Endothelial cell of umbilical vein (primary cell): ENCODE measurements around the gene LGALS7. TPM values are rescaled to one million over a fixed set of nuclear protein-coding genes. Genes with fewer than 3 reads are reported as not detected.

ENCODE experiments used
- BruUV-seq: library from RNA; stranded (reverse); fragments of 400-500 nt; replicated peaks from 2 replicates; lab custom pipeline; 2021; lab: Mats Ljungman, UMichigan
- CTCF ChIA-PET: fragments of 300-600, 350-600 bp; sonication (Branson Sonifier 250); formaldehyde crosslinking; loops from one replicate; lab custom pipeline; 2021; ENCODE audit warnings: antibody characterized with exemption, inconsistent platforms; lab: Charles Lee
- POLR2A ChIA-PET: fragments of 300-600, 350-600 bp; sonication (Branson Sonifier 250); formaldehyde crosslinking; loops from one replicate; lab custom pipeline; 2021; ENCODE audit warnings: antibody characterized with exemption, inconsistent platforms; lab: Charles Lee
- DNase-seq: peaks from one replicate; pipeline ENCODE4 v3.0.0-alpha.2; 2011; ENCODE audit warnings: low read depth, low spot score
- FAIRE-seq: peaks from 2 replicates; lab custom pipeline; 2011; peaks lifted over from hg19 to GRCh38; lab: Jason Lieb, UNC
- H2AFZ ChIP-seq: 2 replicates; pipeline ENCODE4 v1.6.0; 2012; ENCODE audit warnings: low read depth, low read length, control low read depth, inconsistent platforms
- H3K27ac ChIP-seq: 2 replicates; pipeline ENCODE4 v1.5.1; 2011; ENCODE audit warnings: low read depth, mild to moderate bottlenecking, control low read depth, low read length, moderate library complexity; ENCODE audit not compliant: insufficient read depth
- H3K27me3 ChIP-seq, 2 experiments: 2 replicates each; pipeline versions ENCODE4 v1.6.0 to v1.6.1; 2011; ENCODE audit warnings: low read length in 2 of 2, mixed read lengths in 1 of 2; ENCODE audit not compliant: control insufficient read depth in 2 of 2, insufficient read depth in 2 of 2
- H3K36me3 ChIP-seq, 2 experiments: 2 replicates in 1 of 2; 3 replicates in 1 of 2; pipeline ENCODE4 v1.5.1; 2011; ENCODE audit warnings: low read length in 2 of 2, mild to moderate bottlenecking in 1 of 2, moderate library complexity in 1 of 2; ENCODE audit not compliant: control insufficient read depth in 2 of 2, insufficient read depth in 2 of 2; ENCODE audit errors: extremely low read depth in 1 of 2
- H3K4me1 ChIP-seq: 3 replicates; pipeline ENCODE4 v1.5.1; 2011; ENCODE audit warnings: mild to moderate bottlenecking, low read length; ENCODE audit not compliant: control insufficient read depth, insufficient read depth; ENCODE audit errors: extremely low read depth
- H3K4me2 ChIP-seq: 2 replicates; pipeline ENCODE4 v1.6.1; 2011; ENCODE audit warnings: low read length, control low read depth, mixed read lengths; ENCODE audit not compliant: insufficient read depth
- H3K4me3 ChIP-seq, 3 experiments: fragments of 200-600 bp in 1 of 3; sonication (generic), shearing (Covaris generic) in 1 of 3; replicated peaks in 1 of 3; 2 replicates each; pipeline ENCODE4 v1.5.1; 2011 to 2016; ENCODE audit warnings: control low read depth in 3 of 3, low read length in 3 of 3, mild to moderate bottlenecking in 2 of 3, inconsistent platforms in 1 of 3, low read depth in 1 of 3, moderate library complexity in 1 of 3; ENCODE audit not compliant: insufficient read depth in 1 of 3
- H3K79me2 ChIP-seq: 2 replicates; pipeline ENCODE4 v1.6.0; 2012; ENCODE audit warnings: low read length, inconsistent platforms; ENCODE audit not compliant: control insufficient read depth, insufficient read depth
- H3K9ac ChIP-seq: replicated peaks from 2 replicates; pipeline ENCODE3; 2011; ENCODE audit warnings: low read length, control low read depth; ENCODE audit not compliant: insufficient read depth; ENCODE audit errors: extremely low read depth
- H3K9me1 ChIP-seq: replicated peaks from 3 replicates; pipeline ENCODE4 v1.6.0; 2011; ENCODE audit warnings: mild to moderate bottlenecking, low read length; ENCODE audit not compliant: control insufficient read depth, insufficient read depth; ENCODE audit errors: extremely low read depth
- H3K9me3 ChIP-seq: replicated peaks from 2 replicates; pipeline ENCODE4 v1.5.1; 2012; ENCODE audit warnings: low read length, inconsistent platforms; ENCODE audit not compliant: control insufficient read depth, insufficient read depth
- H4K20me1 ChIP-seq: replicated peaks from 2 replicates; pipeline ENCODE3; 2011; ENCODE audit warnings: mild to moderate bottlenecking, low read length; ENCODE audit not compliant: control insufficient read depth, insufficient read depth; ENCODE audit errors: extremely low read depth
- CTCF ChIP-seq, 2 donors: IDR thresholded peaks; 1 replicate in 1 of 2; 2 replicates in 1 of 2; pipeline ENCODE4 v1.5.1; 2011; ENCODE audit warnings: low read length in 2 of 2, mild to moderate bottlenecking in 2 of 2, moderate library complexity in 2 of 2, control low read depth in 1 of 2, inconsistent platforms in 1 of 2, low read depth in 1 of 2; ENCODE audit not compliant: insufficient read depth in 1 of 2; ENCODE audit errors: extremely low read depth in 1 of 2
- EZH2 ChIP-seq: IDR thresholded peaks from 2 replicates; pipeline ENCODE4 v1.6.1; 2012; ENCODE audit warnings: borderline replicate concordance, low read depth, mild to moderate bottlenecking, moderate library complexity, low read length, inconsistent platforms; ENCODE audit not compliant: severe bottlenecking
- FOS ChIP-seq: IDR thresholded peaks from 2 replicates; pipeline ENCODE4 v1.6.1; 2011; ENCODE audit warnings: mild to moderate bottlenecking, low read length, moderate library complexity, borderline replicate concordance; ENCODE audit not compliant: insufficient read depth
- GATA2 ChIP-seq: IDR thresholded peaks from 2 replicates; pipeline ENCODE4 v1.7.0; 2011; ENCODE audit warnings: low read depth, mild to moderate bottlenecking, moderate library complexity, mixed read lengths, low read length; ENCODE audit not compliant: insufficient read length, insufficient read depth
- JUN ChIP-seq: IDR thresholded peaks from 2 replicates; pipeline ENCODE4 v1.6.1; 2011; ENCODE audit warnings: borderline replicate concordance, low read depth; ENCODE audit not compliant: insufficient read length, insufficient read depth
- MAX ChIP-seq: IDR thresholded peaks from 2 replicates; pipeline ENCODE4 v1.6.1; 2011; ENCODE audit not compliant: insufficient read depth, insufficient read length
- MYC ChIP-seq: IDR thresholded peaks from one replicate; pipeline ENCODE4 v1.6.1; 2011; ENCODE audit warnings: mild to moderate bottlenecking, low read depth, low read length
- POLR2A ChIP-seq: IDR thresholded peaks from 2 replicates; pipeline ENCODE4 v1.6.1; 2012; ENCODE audit warnings: low read depth, mild to moderate bottlenecking, control low read depth, low read length
- POLR2AphosphoS5 ChIP-seq: IDR thresholded peaks from 2 replicates; pipeline ENCODE4 v1.6.1; 2012; ENCODE audit warnings: low read depth, mild to moderate bottlenecking, control low read depth, low read length, moderate library complexity; ENCODE audit not compliant: insufficient read depth
- dilution Hi-C: fragments of 300-500 bp; cut with MboI; formaldehyde crosslinking; loops from one replicate; pipeline ENCODE4 v1.15.0; 2019; ENCODE audit warnings: low sequenced_read_pairs; ENCODE audit not compliant: extremely low pct_ligation_motif_present
- intact Hi-C: fragments of 100-400 bp; cut with micrococcal nuclease; formaldehyde crosslinking; loops from one replicate; pipeline ENCODE4 v1.10.0; 2022
- polyA plus RNA-seq, 4 experiments: library from polyadenylated mRNA; depleted of rRNA in 3 of 4; stranded (reverse) in 3 of 4; unstranded in 1 of 4; fragments of >200 nt; gene quantifications; 2 replicates each; pipeline versions ENCODE4 v1.2.1 to v1.2.3, GENCODE V29; 2011 to 2012; ENCODE audit warnings: missing spikeins in 1 of 4
- total RNA-seq: library from RNA; stranded (reverse); gene quantifications from 2 replicates; pipeline ENCODE4 v1.2.3, GENCODE V29; 2021

LGALS7 gene
- total and polyA plus RNA-seq, 2 donors (not counting 3 experiments of a cell fraction or from before 2014, with no cell fraction given), result not detected

- ChIA-PET POLR2A (no interaction called here), CTCF (no interaction called here)
- Histone ChIP-seq H3K9me1 (no peaks in the 10 kb centered on the region), H2AFZ (no peak overlapping the region), H3K36me3 (peaks cover 17 to 77% of the 10 kb centered on the region in 2 experiments), H3K4me2 (no peak overlapping the region), H3K27me3 (no peaks in the 10 kb centered on the region), H3K9ac (no peak overlapping the region), H3K4me3 (no peak overlapping the region), H3K4me1 (no peaks in the 10 kb centered on the region), H3K27ac (no peak overlapping the region), H3K79me2 (no peaks in the 10 kb centered on the region), H3K9me3 (no peaks in the 10 kb centered on the region), H4K20me1 (no peaks in the 10 kb centered on the region)
- no peak for FAIRE-seq
- DNase-seq, result no peak
- BruUV-seq, result no TSS peak
- TF ChIP-seq MYC (no peak), CTCF (IDR thresholded peaks at IDR 0.05; ENCODE audit: extremely low read depth in 1 of 2, insufficient read depth in 1 of 2, low read depth in 1 of 2, low read length in 2 of 2) (no peak), POLR2A (no peak), MAX (no peak), JUN (no peak), FOS (no peak), GATA2 (no peak), EZH2 (no peak), POLR2AphosphoS5 (no peak)
- dilution Hi-C loops, result no loop called here
- intact Hi-C loops, result no loop called here
Measured at GRCh38 chr19:38725469-38726283, 47.6 kb downstream of the LGALS7 start.
